ENCODE data around the gene HSPA5. TPM values are rescaled to one million over a fixed set of nuclear protein-coding genes. Genes with fewer than 3 reads are reported as not detected.

The HSPA5 gene
- total and polyA plus RNA-seq, 9 donors: 67.1 to 309 (median 147) TPM

DNA sequence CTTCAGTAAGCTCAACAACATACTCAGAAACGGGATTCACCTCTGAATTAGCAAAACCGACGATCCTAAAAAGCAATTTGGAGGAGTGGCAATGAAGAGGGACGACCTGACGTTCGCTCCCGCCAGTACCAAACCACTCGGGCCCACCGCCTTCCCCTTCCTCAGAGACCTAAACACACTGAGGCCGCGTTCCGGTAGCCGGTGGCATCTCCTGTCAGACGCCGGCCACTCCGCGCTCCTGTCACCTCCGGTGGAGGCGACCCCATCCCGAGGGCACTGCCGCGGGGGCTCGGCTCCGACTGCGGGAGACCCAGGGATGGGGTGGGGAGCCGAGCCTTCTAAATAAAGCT, 52.2 kb downstream of the HSPA5 start:
- peaks cover 8% of the 10 kb centered on the region for H3K4me1 ChIP-seq (ENCODE audit: insufficient read depth)
- H3K9me3 ChIP-seq: no peaks in the 10 kb centered on the region
- H3K36me3 ChIP-seq: no peaks in the 10 kb centered on the region
- H3K4me3 ChIP-seq: peak overlapping the region; percentile 97
- TF ChIP-seq, protein P1, sequence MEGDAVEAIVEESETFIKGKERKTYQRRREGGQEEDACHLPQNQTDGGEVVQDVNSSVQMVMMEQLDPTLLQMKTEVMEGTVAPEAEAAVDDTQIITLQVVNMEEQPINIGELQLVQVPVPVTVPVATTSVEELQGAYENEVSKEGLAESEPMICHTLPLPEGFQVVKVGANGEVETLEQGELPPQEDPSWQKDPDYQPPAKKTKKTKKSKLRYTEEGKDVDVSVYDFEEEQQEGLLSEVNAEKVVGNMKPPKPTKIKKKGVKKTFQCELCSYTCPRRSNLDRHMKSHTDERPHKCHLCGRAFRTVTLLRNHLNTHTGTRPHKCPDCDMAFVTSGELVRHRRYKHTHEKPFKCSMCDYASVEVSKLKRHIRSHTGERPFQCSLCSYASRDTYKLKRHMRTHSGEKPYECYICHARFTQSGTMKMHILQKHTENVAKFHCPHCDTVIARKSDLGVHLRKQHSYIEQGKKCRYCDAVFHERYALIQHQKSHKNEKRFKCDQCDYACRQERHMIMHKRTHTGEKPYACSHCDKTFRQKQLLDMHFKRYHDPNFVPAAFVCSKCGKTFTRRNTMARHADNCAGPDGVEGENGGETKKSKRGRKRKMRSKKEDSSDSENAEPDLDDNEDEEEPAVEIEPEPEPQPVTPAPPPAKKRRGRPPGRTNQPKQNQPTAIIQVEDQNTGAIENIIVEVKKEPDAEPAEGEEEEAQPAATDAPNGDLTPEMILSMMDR (IDR thresholded peaks at IDR 0.05): no peak
- TF ChIP-seq POLR2A (IDR thresholded peaks at IDR 0.05) (no peak), EP300 (IDR thresholded peaks at IDR 0.05) (no peak)
- H3K27ac ChIP-seq: peak overlapping the region; percentile 75 to 87
- intact Hi-C loops (cut with DNase I): loop anchor here in 1 of 4 donors (2.0 kb wide), 1 partner anchor 52 kb away; the partner anchor contains the start of gene HSPA5
- no peaks in the 10 kb centered on the region for H3K27me3 ChIP-seq
- no peak for DNase-seq
- 0 to 1% (median 1%) methylated on average over 25 to 26 of the region's 26 CpGs for WGBS, 3 donors

Small RNA genes lying within 50 kb of the gene (small RNA-seq; reads per million reads assigned to genes)
- not detected for gene AL354710.1

Other genes starting within 250 kb of the HSPA5 start
- 10 to 100 TPM in 3 of 7 donors, 1 to 10 TPM in 4; 8.1 to 13.3 (median 9.8) TPM for gene SCAI, start 97.8 kb downstream of the HSPA5 start, total RNA-seq
- 1 to 10 TPM; 3.1 to 4.4 TPM for gene SCAI, start 97.8 kb downstream of the HSPA5 start, polyA plus RNA-seq
- 10 to 100 TPM; 26.8 to 39.8 (median 34.6) TPM for gene PPP6C, start 51.5 kb downstream of the HSPA5 start, total RNA-seq
- gene PPP6C, start 51.5 kb downstream of the HSPA5 start, polyA plus RNA-seq: 10 to 100 TPM; 18.2 to 46.6 TPM
- 10 to 100 TPM in 4 of 7 donors, 1 to 10 TPM in 3; 7.7 to 24.4 (median 13.8) TPM for gene RABEPK, start 40.8 kb downstream of the HSPA5 start, total RNA-seq
- 10 to 100 TPM; 15.0 to 21.3 TPM for gene RABEPK, start 40.8 kb downstream of the HSPA5 start, polyA plus RNA-seq
- gene GAPVD1, start 20.5 kb upstream of the HSPA5 start, total RNA-seq: 10 to 100 TPM; 36.5 to 53.7 (median 43.9) TPM
- 10 to 100 TPM in 1 of 2 donors, 1 to 10 TPM in 1; 9.4 to 23.4 TPM for gene GAPVD1, start 20.5 kb upstream of the HSPA5 start, polyA plus RNA-seq

Data from ovary (tissue), 9 donors.